BE2C (cell line): Measurements from ENCODE around the gene SEMA4D.

Experiments used
- DNase-seq: peaks from one replicate; pipeline ENCODE4 v3.0.0-alpha.2; 2020
- H3K27me3 ChIP-seq: fragments of 250-450 bp; sonication (Bioruptor Pico); 2 replicates; pipeline ENCODE4 v1.5.1; 2020; ENCODE audit warnings: mild to moderate bottlenecking
- H3K36me3 ChIP-seq: fragments of 250-450 bp; sonication (Bioruptor Pico); 2 replicates; pipeline ENCODE4 v1.5.1; 2020; ENCODE audit warnings: mild to moderate bottlenecking
- H3K4me1 ChIP-seq: fragments of 250-450 bp; sonication (Bioruptor Pico); 2 replicates; pipeline ENCODE4 v1.5.1; 2020
- H3K4me3 ChIP-seq: 2 replicates; pipeline ENCODE4 v1.5.1; 2011; ENCODE audit warnings: low read depth, low read length
- H3K9me3 ChIP-seq: fragments of 250-450 bp; sonication (Bioruptor Pico); 2 replicates; pipeline ENCODE4 v1.5.1; 2020
- CTCF ChIP-seq: IDR thresholded peaks from 2 replicates; pipeline ENCODE4 v1.5.1; 2012; ENCODE audit warnings: mild to moderate bottlenecking, low read depth, low read length

Gene SEMA4D

GRCh38 chr9:89444274-89444673, 53.6 kb downstream of the SEMA4D start:
- TF ChIP-seq CTCF, result no peak
- Histone ChIP-seq H3K4me3 (no peak overlapping the region), H3K27me3 (no peaks in the 10 kb centered on the region), H3K36me3 (no peaks in the 10 kb centered on the region), H3K9me3 (no peaks in the 10 kb centered on the region), H3K4me1 (no peaks in the 10 kb centered on the region)
- no peak for DNase-seq

- Histone ChIP-seq H3K36me3 (no peaks in the 10 kb centered on the region), H3K4me3 (no peak overlapping the region), H3K9me3 (no peaks in the 10 kb centered on the region), H3K27me3 (no peaks in the 10 kb centered on the region), H3K4me1 (no peaks in the 10 kb centered on the region)
- no peak for TF ChIP-seq CTCF
- peak; percentile 47 for DNase-seq
Observed at GRCh38 chr9:89442981-89443814, 54.7 kb downstream of the SEMA4D start.

- no peak for TF ChIP-seq CTCF
- DNase-seq, result no peak
- H3K4me3 ChIP-seq, result no peak overlapping the region
Observed at GRCh38 chr9:89442501-89442978, 55.4 kb downstream of the SEMA4D start.

GRCh38 chr9:89441986-89442385, 55.9 kb downstream of the SEMA4D start:
- H3K27me3 ChIP-seq, result no peaks in the 10 kb centered on the region
- no peak overlapping the region for H3K4me3 ChIP-seq
- H3K4me1 ChIP-seq, result no peaks in the 10 kb centered on the region
- TF ChIP-seq CTCF, result no peak
- no peaks in the 10 kb centered on the region for H3K9me3 ChIP-seq
- no peak for DNase-seq
- no peaks in the 10 kb centered on the region for H3K36me3 ChIP-seq

More at GRCh38 chr9:89442501-89442978, 55.4 kb downstream of the SEMA4D start:
- Histone ChIP-seq H3K36me3 (no peaks in the 10 kb centered on the region), H3K4me1 (no peaks in the 10 kb centered on the region), H3K9me3 (no peaks in the 10 kb centered on the region), H3K27me3 (no peaks in the 10 kb centered on the region)

- H3K27me3 ChIP-seq, result no peaks in the 10 kb centered on the region
- no peak for TF ChIP-seq CTCF
- H3K4me3 ChIP-seq, result no peak overlapping the region
- DNase-seq, result no peak
- H3K4me1 ChIP-seq, result no peaks in the 10 kb centered on the region
- no peaks in the 10 kb centered on the region for H3K36me3 ChIP-seq
- no peaks in the 10 kb centered on the region for H3K9me3 ChIP-seq
Observed at GRCh38 chr9:89441655-89441970, 56.3 kb downstream of the SEMA4D start.

- no peak for DNase-seq
- H3K36me3 ChIP-seq, result no peaks in the 10 kb centered on the region
Observed at GRCh38 chr9:89440951-89441654, 56.8 kb downstream of the SEMA4D start.

More at GRCh38 chr9:89440951-89441654, 56.8 kb downstream of the SEMA4D start:
- H3K27me3 ChIP-seq, result no peaks in the 10 kb centered on the region
- no peaks in the 10 kb centered on the region for H3K9me3 ChIP-seq
- TF ChIP-seq CTCF, result no peak
- H3K4me1 ChIP-seq, result no peaks in the 10 kb centered on the region
- no peak overlapping the region for H3K4me3 ChIP-seq
